GM03348 (cell line): ENCODE measurements around the gene KTI12.

ENCODE experiments used
- DNase-seq: peaks from one replicate; pipeline ENCODE4 v3.0.0; 2012; ENCODE audit warnings: low spot score

KTI12 gene

GRCh38 chr1:51988254-51988653, 45.4 kb downstream of the KTI12 start:
- DNase-seq = no peak

GRCh38 chr1:51986718-51987117, 46.9 kb downstream of the KTI12 start:
- no peak for DNase-seq

- DNase-seq = no peak
Observed at GRCh38 chr1:51982161-51982560, 51.4 kb downstream of the KTI12 start.
